Measurements from ENCODE around the gene MICALL2.

DNA sequence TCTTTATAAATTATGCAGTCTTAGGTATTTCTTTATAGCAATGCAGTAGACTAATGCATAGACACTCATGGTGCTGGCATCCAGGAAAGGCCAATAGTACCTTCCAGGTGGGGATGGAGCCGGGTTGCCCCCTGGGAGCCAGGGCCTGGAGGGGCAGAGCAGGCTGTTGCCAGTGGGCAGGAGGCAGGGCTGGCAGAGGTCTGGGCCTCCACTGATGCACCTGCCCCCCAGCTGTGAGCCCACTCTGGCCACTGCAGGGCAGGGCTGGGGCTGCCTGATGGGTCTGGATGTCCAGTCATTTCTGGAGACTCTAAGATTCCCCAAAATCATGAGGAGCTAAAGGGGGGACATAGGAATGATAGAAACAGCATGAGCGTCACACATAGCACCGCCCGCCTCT, 66.7 kb downstream of the MICALL2 start:
- TF ChIP-seq, protein P1, sequence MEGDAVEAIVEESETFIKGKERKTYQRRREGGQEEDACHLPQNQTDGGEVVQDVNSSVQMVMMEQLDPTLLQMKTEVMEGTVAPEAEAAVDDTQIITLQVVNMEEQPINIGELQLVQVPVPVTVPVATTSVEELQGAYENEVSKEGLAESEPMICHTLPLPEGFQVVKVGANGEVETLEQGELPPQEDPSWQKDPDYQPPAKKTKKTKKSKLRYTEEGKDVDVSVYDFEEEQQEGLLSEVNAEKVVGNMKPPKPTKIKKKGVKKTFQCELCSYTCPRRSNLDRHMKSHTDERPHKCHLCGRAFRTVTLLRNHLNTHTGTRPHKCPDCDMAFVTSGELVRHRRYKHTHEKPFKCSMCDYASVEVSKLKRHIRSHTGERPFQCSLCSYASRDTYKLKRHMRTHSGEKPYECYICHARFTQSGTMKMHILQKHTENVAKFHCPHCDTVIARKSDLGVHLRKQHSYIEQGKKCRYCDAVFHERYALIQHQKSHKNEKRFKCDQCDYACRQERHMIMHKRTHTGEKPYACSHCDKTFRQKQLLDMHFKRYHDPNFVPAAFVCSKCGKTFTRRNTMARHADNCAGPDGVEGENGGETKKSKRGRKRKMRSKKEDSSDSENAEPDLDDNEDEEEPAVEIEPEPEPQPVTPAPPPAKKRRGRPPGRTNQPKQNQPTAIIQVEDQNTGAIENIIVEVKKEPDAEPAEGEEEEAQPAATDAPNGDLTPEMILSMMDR (IDR thresholded peaks at IDR 0.05; ENCODE audit: low read depth, low read length, poor library complexity, severe bottlenecking) = no peak
- TF ChIP-seq EZH2phosphoT487 (IDR thresholded peaks at IDR 0.05; ENCODE audit: borderline replicate concordance, low read length) = no peak
